PFSK-1 (cell line): ENCODE results near the gene C1QTNF4.

Experiments used
- FOXP2 ChIP-seq: optimal IDR thresholded peaks from 2 replicates; pipeline ENCODE3; 2011; ENCODE audit warnings: borderline replicate concordance, control low read depth, inconsistent platforms; ENCODE audit not compliant: insufficient read depth; ENCODE audit errors: extremely low read length, extremely low read depth
- POLR2AphosphoS5 ChIP-seq: IDR thresholded peaks from 2 replicates; pipeline ENCODE4 v1.6.1; 2012; ENCODE audit warnings: low read depth, mild to moderate bottlenecking, control low read depth, low read length, moderate library complexity
- REST ChIP-seq, 2 experiments: IDR thresholded peaks; 2 replicates each; pipeline versions ENCODE4 v1.6.1 to v1.8.0; 2011 to 2012; ENCODE audit warnings: low read depth in 2 of 2, low read length in 2 of 2, control low read depth in 1 of 2, inconsistent platforms in 1 of 2, mild to moderate bottlenecking in 1 of 2, moderate library complexity in 1 of 2; ENCODE audit not compliant: insufficient read depth in 1 of 2
- SIN3A ChIP-seq: IDR thresholded peaks from 2 replicates; pipeline ENCODE4 v1.6.1; 2012; ENCODE audit warnings: mild to moderate bottlenecking, low read length, moderate library complexity, borderline replicate concordance; ENCODE audit not compliant: insufficient read depth
- TAF1 ChIP-seq: IDR thresholded peaks from 2 replicates; pipeline ENCODE4 v1.6.1; 2012; ENCODE audit warnings: low read length, control low read depth, borderline replicate concordance; ENCODE audit not compliant: insufficient read depth

Gene C1QTNF4

DNA sequence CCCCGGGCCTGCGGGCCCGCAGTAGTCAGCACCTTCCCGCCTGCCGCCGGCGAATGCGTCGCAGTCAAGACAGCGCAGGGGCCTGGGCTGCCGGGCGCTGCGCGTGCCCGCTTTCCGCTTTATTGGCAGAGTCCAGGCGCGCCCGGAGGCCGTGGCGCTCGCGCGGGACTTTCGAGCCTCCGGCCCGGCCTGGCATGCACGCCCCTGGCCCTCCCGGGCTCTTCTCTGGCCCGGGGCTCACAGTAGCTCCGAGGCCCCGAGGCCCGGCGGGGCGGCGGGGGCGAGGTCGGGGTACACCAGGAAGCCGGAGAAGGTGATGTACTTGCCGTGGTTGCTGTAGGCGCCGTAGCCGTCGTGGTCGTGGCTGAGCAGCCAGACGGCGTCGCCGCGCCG, 4.6 kb downstream of the C1QTNF4 start:
- TF ChIP-seq REST (IDR thresholded peaks at IDR 0.05; ENCODE audit: insufficient read depth in 1 of 2, low read depth in 2 of 2, low read length in 2 of 2): no peak
- no peak for TF ChIP-seq TAF1
- TF ChIP-seq SIN3A: no peak
- TF ChIP-seq FOXP2: no peak
- TF ChIP-seq POLR2AphosphoS5: no peak

DNA sequence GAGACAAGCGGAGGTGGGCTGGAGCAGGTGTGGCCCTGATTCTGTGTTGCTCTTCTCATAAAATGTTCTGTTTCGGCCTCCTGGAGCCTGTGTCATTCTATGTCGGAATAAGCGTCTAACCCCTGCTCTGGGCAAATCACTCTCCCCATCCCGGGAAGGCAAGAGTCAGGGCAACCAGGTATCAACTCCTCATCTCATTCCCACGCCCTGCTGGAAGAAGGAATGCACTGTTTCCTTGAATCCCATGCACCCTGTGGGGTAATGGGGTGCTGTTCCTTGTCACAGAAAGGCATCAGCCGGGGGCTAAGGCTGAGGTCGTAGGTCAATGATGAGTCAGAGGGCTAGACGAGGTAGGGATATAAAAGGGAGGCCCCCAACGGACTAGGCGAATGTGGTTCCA, 5.1 kb downstream of the C1QTNF4 start:
- TF ChIP-seq TAF1: no peak
- no peak for TF ChIP-seq FOXP2
- TF ChIP-seq REST (IDR thresholded peaks at IDR 0.05; ENCODE audit: insufficient read depth in 1 of 2, low read depth in 2 of 2, low read length in 2 of 2): no peak
- TF ChIP-seq POLR2AphosphoS5: no peak
- no peak for TF ChIP-seq SIN3A

DNA sequence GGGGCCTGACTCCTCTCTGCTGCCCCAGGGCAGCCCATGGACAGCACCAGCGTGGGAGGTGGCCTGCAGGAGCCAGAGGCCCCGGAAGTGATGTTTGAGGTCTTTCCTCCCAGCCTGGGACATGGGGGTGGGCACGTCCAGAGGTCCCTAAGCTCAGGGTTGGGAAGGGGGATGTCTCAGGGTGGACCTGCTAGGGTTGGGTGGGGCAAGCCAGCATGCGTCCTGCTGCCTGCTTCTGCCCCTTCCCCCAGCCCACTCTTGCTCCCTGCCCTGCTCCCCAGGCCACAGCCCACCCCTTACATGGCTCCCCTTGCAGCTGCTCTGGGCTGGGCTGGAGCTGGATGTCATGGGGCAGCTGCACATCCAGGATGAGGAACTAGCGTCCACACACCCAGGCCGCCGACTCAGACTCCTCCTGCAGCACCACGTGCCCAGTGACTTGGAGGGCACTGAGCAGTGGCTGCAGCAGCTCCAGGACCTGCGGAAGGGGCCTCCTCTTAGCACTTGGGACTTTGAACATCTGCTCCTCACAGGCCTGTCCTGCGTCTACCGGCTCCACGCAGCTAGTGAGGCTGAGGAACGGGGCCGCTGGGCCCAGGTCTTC, 6.4 kb downstream of the C1QTNF4 start:
- TF ChIP-seq SIN3A (no peak), POLR2AphosphoS5 (no peak), FOXP2 (no peak), REST (IDR thresholded peaks at IDR 0.05; ENCODE audit: insufficient read depth in 1 of 2, low read depth in 2 of 2, low read length in 2 of 2) (no peak), TAF1 (no peak)

DNA sequence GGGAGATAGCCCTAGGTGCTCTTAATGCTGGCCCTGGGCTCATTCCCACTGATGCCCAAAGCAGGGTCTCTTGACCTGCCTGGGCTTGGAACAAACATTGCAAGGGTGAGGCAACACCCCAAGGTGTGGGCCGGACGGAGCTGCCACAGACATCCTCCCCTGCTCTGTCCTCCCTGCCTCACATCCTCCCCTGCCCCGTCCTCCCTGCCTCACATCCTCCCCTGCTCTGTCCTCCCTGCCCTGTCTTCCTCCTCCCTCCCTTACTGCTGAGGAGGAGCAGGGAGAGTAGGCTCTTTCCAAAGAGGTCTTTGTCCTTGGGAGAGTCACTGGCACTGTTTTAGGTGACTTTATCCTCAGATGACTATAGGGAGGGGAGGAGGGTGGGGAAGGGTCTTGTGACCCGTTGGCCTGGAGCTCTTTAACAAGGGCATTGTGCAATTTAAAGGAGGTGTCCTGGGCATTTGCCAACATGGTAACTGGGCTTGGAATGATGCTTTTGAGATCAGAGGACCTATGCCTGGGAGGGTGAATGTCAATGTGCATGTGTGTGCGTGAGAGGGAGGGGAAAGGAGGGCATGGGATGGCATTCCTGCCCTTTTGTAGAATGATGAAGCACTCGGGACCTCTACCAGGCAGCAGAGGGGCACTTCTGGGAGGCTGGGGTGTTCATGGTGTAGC, 7.0 kb downstream of the C1QTNF4 start:
- TF ChIP-seq TAF1 (no peak), FOXP2 (no peak), POLR2AphosphoS5 (no peak), REST (IDR thresholded peaks at IDR 0.05; ENCODE audit: insufficient read depth in 1 of 2, low read depth in 2 of 2, low read length in 2 of 2) (no peak)
